Spleen (tissue), 7 donors: ENCODE measurements around the gene PROCA1.

ENCODE experiments used
- POLR2A ChIP-seq, 3 donors: fragments of 450-650 bp; IDR thresholded peaks; one replicate each; pipeline ENCODE4 v1.5.1; 2017; ENCODE audit warnings: antibody characterized with exemption in 3 of 3, mild to moderate bottlenecking in 1 of 3
- POLR2AphosphoS5 ChIP-seq, 3 donors: sonication (generic); formaldehyde crosslinking; IDR thresholded peaks; one replicate each; pipeline ENCODE4 v1.5.1; 2017; ENCODE audit warnings: antibody characterized with exemption in 3 of 3
- TF ChIP-seq, protein P1 (sequence below), 11 experiments: fragments of 200-600 bp in 7 of 11; fragments of 450-650 bp in 4 of 11; sonication (generic) in 4 of 11; IDR thresholded peaks in 8 of 11; conservative IDR thresholded peaks in 3 of 11; 1 replicate in 7 of 11; 2 replicates in 4 of 11; pipeline versions ENCODE4 v1.4.0 to v1.8.0; 2016 to 2021; ENCODE audit warnings: antibody characterized with exemption in 11 of 11, inconsistent platforms in 4 of 11, mild to moderate bottlenecking in 1 of 11
- donor health status: DM: no; HTN: no; CAD: no; lungs with moderate emphysema.
- donor health status: DM: no; HTN: no; CAD: no.
- donor health status: DM: no; HTN: no; CAD: no.

GRCh38 chr17:28744972-28745785 lies 33.5 kb upstream of the PROCA1 start:
- TF ChIP-seq, protein P1, sequence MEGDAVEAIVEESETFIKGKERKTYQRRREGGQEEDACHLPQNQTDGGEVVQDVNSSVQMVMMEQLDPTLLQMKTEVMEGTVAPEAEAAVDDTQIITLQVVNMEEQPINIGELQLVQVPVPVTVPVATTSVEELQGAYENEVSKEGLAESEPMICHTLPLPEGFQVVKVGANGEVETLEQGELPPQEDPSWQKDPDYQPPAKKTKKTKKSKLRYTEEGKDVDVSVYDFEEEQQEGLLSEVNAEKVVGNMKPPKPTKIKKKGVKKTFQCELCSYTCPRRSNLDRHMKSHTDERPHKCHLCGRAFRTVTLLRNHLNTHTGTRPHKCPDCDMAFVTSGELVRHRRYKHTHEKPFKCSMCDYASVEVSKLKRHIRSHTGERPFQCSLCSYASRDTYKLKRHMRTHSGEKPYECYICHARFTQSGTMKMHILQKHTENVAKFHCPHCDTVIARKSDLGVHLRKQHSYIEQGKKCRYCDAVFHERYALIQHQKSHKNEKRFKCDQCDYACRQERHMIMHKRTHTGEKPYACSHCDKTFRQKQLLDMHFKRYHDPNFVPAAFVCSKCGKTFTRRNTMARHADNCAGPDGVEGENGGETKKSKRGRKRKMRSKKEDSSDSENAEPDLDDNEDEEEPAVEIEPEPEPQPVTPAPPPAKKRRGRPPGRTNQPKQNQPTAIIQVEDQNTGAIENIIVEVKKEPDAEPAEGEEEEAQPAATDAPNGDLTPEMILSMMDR (IDR thresholded peaks at IDR 0.05 in 8 of 11, conservative IDR thresholded peaks at IDR 0.05 in 3 of 11) = no peak
- TF ChIP-seq POLR2A (IDR thresholded peaks at IDR 0.05) (no peak), POLR2AphosphoS5 (IDR thresholded peaks at IDR 0.05) (peak in 2 of 3 donors; percentile 50 to 67)
